ENCODE measurements around the gene EHBP1L1.
"Not testable (repeated sequence)": the region's sequence is repeated elsewhere in the genome, so short reads cannot be mapped to it uniquely, and the experiment has no call there.

EHBP1L1 gene

GRCh38 chr11:65562020-65562419 lies 13.8 kb upstream of the EHBP1L1 start:
- no peak overlapping the region for H3K4me3 ChIP-seq (ENCODE audit: insufficient read depth, low read depth, low read length)
- 92 to 94% methylated on average over 7 of the region's 7 CpGs for WGBS, 2 experiments
- H3K27me3 ChIP-seq (ENCODE audit: control insufficient read depth, insufficient read depth, low read length, poor library complexity, severe bottlenecking), result peaks cover 15% of the 10 kb centered on the region
- no peaks in the 10 kb centered on the region for H3K9me3 ChIP-seq (ENCODE audit: control insufficient read depth, low read length)
- no peak overlapping the region for H3K27ac ChIP-seq (ENCODE audit: insufficient read depth, low read depth, low read length, poor library complexity, severe bottlenecking)
- H3K36me3 ChIP-seq (ENCODE audit: control insufficient read depth, insufficient read depth, low read length), result no peaks in the 10 kb centered on the region
- peaks cover 30% of the 10 kb centered on the region for H3K4me1 ChIP-seq (ENCODE audit: control insufficient read depth, insufficient read depth, low read length)

GRCh38 chr11:65562788-65563187 lies 13.1 kb upstream of the EHBP1L1 start:
- no peak overlapping the region for H3K4me3 ChIP-seq (ENCODE audit: insufficient read depth, low read depth, low read length)
- H3K27me3 ChIP-seq (ENCODE audit: control insufficient read depth, insufficient read depth, low read length, poor library complexity, severe bottlenecking), result peaks cover 9% of the 10 kb centered on the region
- H3K9me3 ChIP-seq (ENCODE audit: control insufficient read depth, low read length), result no peaks in the 10 kb centered on the region
- no peak overlapping the region for H3K27ac ChIP-seq (ENCODE audit: insufficient read depth, low read depth, low read length, poor library complexity, severe bottlenecking)
- no peaks in the 10 kb centered on the region for H3K36me3 ChIP-seq (ENCODE audit: control insufficient read depth, insufficient read depth, low read length)
- 86 to 90% methylated on average over 8 to 9 of the region's 9 CpGs for WGBS, 2 experiments
- peaks cover 26% of the 10 kb centered on the region for H3K4me1 ChIP-seq (ENCODE audit: control insufficient read depth, insufficient read depth, low read length)

- 92 to 93% methylated on average over 4 of the region's 4 CpGs for WGBS, 2 experiments
- Histone ChIP-seq H3K9me3 (ENCODE audit: control insufficient read depth, low read length) (no peaks in the 10 kb centered on the region), H3K27ac (ENCODE audit: insufficient read depth, low read depth, low read length, poor library complexity, severe bottlenecking) (no peak overlapping the region)
These were observed 12.3 kb upstream of the EHBP1L1 start for GRCh38 chr11:65563601-65564000.

DNA sequence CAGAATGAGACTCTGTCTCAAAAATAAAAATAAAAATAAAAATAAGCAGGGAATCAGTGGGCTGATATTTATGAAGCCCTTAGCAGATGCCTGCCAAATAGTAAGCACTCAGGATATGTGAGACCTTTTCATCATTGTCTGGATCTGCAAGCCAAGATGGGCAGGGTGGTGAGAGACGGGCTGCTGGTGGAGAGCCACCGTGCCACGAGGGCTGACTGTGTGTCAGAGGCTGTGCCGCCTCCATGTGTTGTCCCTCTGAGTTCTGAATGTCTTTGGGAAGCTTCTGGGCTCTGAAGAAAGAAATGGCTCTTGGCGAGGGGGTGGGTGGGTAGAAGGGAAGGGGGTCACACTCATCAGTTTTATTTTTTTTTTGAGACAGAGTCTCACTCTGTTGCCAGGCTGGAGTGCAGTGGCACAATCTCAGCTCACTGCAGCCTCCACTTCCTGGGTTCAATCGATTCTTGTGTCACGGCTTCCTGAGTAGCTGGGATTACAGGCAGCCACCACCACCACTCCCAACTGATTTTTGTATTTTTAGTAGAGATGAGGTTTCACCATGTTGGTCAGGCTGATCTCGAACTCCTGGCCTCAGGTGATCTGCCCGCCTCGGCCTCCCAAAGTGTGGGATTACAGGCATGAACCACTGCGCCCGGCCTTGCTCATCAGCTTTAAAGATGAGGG lies 10.8 kb upstream of the EHBP1L1 start:
- H3K4me1 ChIP-seq (ENCODE audit: control insufficient read depth, insufficient read depth, low read length), result peaks cover 20% of the 10 kb centered on the region
- 89% methylated on average over 12 of the region's 12 CpGs for WGBS, 2 experiments
- not testable (repeated sequence) for H3K36me3 ChIP-seq (ENCODE audit: control insufficient read depth, insufficient read depth, low read length); H3K4me3 ChIP-seq (ENCODE audit: insufficient read depth, low read depth, low read length); H3K9me3 ChIP-seq (ENCODE audit: control insufficient read depth, low read length); H3K27ac ChIP-seq (ENCODE audit: insufficient read depth, low read depth, low read length, poor library complexity, severe bottlenecking); H3K27me3 ChIP-seq (ENCODE audit: control insufficient read depth, insufficient read depth, low read length, poor library complexity, severe bottlenecking)

More at GRCh38 chr11:65563601-65564000, 12.3 kb upstream of the EHBP1L1 start:
- H3K27me3 ChIP-seq (ENCODE audit: control insufficient read depth, insufficient read depth, low read length, poor library complexity, severe bottlenecking), result peaks cover 9% of the 10 kb centered on the region
- H3K4me1 ChIP-seq (ENCODE audit: control insufficient read depth, insufficient read depth, low read length), result peaks cover 26% of the 10 kb centered on the region
- H3K4me3 ChIP-seq (ENCODE audit: insufficient read depth, low read depth, low read length), result no peak overlapping the region
- H3K36me3 ChIP-seq (ENCODE audit: control insufficient read depth, insufficient read depth, low read length), result no peaks in the 10 kb centered on the region

GRCh38 chr11:65565624-65566453 lies 10.0 kb upstream of the EHBP1L1 start:
- Histone ChIP-seq H3K27ac (ENCODE audit: insufficient read depth, low read depth, low read length, poor library complexity, severe bottlenecking) (no peak overlapping the region), H3K4me1 (ENCODE audit: control insufficient read depth, insufficient read depth, low read length) (peaks cover 13% of the 10 kb centered on the region), H3K27me3 (ENCODE audit: control insufficient read depth, insufficient read depth, low read length, poor library complexity, severe bottlenecking) (no peaks in the 10 kb centered on the region), H3K36me3 (ENCODE audit: control insufficient read depth, insufficient read depth, low read length) (no peaks in the 10 kb centered on the region), H3K4me3 (ENCODE audit: insufficient read depth, low read depth, low read length) (no peak overlapping the region), H3K9me3 (ENCODE audit: control insufficient read depth, low read length) (no peaks in the 10 kb centered on the region)
- 89 to 95% methylated on average over 7 of the region's 7 CpGs for WGBS, 2 experiments

GRCh38 chr11:65569164-65569972 lies 6.5 kb upstream of the EHBP1L1 start:
- Histone ChIP-seq H3K9me3 (ENCODE audit: control insufficient read depth, low read length) (no peaks in the 10 kb centered on the region), H3K4me1 (ENCODE audit: control insufficient read depth, insufficient read depth, low read length) (peaks cover 29% of the 10 kb centered on the region), H3K27ac (ENCODE audit: insufficient read depth, low read depth, low read length, poor library complexity, severe bottlenecking) (peak overlapping the region; percentile 65), H3K4me3 (ENCODE audit: insufficient read depth, low read depth, low read length) (peak overlapping the region; percentile 82), H3K27me3 (ENCODE audit: control insufficient read depth, insufficient read depth, low read length, poor library complexity, severe bottlenecking) (peaks cover 13% of the 10 kb centered on the region), H3K36me3 (ENCODE audit: control insufficient read depth, insufficient read depth, low read length) (no peaks in the 10 kb centered on the region)
- WGBS, 2 experiments, result 20 to 23% methylated on average over 28 of the region's 28 CpGs

DNA sequence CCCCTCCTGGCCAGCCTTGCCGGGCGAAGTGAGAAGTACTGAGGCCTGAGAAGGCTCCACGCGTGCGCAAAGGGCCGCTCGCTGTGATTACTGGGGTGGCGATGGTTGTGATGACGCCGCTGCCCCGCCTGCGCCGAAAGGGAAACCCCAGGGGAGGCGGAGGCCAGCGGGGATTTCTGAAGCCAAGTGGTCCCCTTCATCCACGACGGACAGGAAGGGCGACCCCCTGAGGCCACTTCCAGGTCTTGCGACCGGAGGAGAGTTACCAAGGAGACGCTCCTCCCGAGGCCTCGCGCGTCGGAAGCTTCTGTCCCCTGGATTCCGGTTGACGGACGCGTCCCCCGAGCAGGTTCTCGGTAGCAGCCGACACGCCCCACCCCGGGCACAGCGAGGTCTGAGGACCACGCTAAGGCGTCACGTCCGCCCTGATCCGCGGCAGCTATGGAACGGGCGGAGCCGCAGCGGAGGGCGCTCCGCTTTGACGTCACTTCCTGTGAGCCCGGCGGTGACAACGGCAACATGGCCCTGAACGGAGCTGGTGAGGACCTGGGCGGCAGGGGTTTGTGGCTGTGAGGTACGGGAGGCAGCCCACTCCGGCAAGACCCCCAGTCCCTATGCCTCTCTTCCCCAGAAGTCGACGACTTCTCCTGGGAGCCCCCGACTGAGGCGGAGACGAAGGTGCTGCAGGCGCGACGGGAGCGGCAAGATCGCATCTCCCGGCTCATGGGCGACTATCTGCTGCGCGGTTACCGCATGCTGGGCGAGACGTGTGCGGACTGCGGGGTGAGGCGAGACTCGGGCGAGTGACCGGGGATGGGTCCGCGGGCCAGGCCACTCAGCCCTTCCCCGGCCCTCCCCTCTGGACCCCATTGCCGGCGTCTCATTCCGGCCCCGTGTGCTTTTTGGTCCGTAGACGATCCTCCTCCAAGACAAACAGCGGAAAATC lies 5.6 kb upstream of the EHBP1L1 start, which contains the start of gene ZNRD2:
ZNRD2 (plus strand) TSS at position 505 of the 946 bp plus-strand sequence; CDS start at position 520, 15 bp downstream.
- Histone ChIP-seq H3K36me3 (ENCODE audit: control insufficient read depth, insufficient read depth, low read length) (no peaks in the 10 kb centered on the region), H3K27ac (ENCODE audit: insufficient read depth, low read depth, low read length, poor library complexity, severe bottlenecking) (peak within 1 kb of the TSS; percentile 65)
- WGBS, 2 experiments, result 1% methylated on average over 89 of the region's 89 CpGs

GRCh38 chr11:65571420-65571819 lies 4.4 kb upstream of the EHBP1L1 start:
- Histone ChIP-seq H3K27ac (ENCODE audit: insufficient read depth, low read depth, low read length, poor library complexity, severe bottlenecking) (no peak overlapping the region), H3K9me3 (ENCODE audit: control insufficient read depth, low read length) (no peaks in the 10 kb centered on the region), H3K4me3 (ENCODE audit: insufficient read depth, low read depth, low read length) (peak overlapping the region; percentile 82)

More for the DNA sequence above, 5.6 kb upstream of the EHBP1L1 start, which contains the start of gene ZNRD2:
- Histone ChIP-seq H3K4me1 (ENCODE audit: control insufficient read depth, insufficient read depth, low read length) (peaks cover 29% of the 10 kb centered on the region), H3K9me3 (ENCODE audit: control insufficient read depth, low read length) (no peaks in the 10 kb centered on the region), H3K4me3 (ENCODE audit: insufficient read depth, low read depth, low read length) (peak within 1 kb of the TSS; percentile 82), H3K27me3 (ENCODE audit: control insufficient read depth, insufficient read depth, low read length, poor library complexity, severe bottlenecking) (peaks cover 22% of the 10 kb centered on the region)

GRCh38 chr11:65571940-65572339 lies 3.9 kb upstream of the EHBP1L1 start:
- Histone ChIP-seq H3K27ac (ENCODE audit: insufficient read depth, low read depth, low read length, poor library complexity, severe bottlenecking) (no peak overlapping the region), H3K4me3 (ENCODE audit: insufficient read depth, low read depth, low read length) (peak overlapping the region; percentile 52), H3K27me3 (ENCODE audit: control insufficient read depth, insufficient read depth, low read length, poor library complexity, severe bottlenecking) (peaks cover 39% of the 10 kb centered on the region), H3K9me3 (ENCODE audit: control insufficient read depth, low read length) (no peaks in the 10 kb centered on the region), H3K36me3 (ENCODE audit: control insufficient read depth, insufficient read depth, low read length) (no peaks in the 10 kb centered on the region), H3K4me1 (ENCODE audit: control insufficient read depth, insufficient read depth, low read length) (peaks cover 29% of the 10 kb centered on the region)
- WGBS, 2 experiments, result 4% methylated on average over 11 of the region's 11 CpGs

More at GRCh38 chr11:65571420-65571819, 4.4 kb upstream of the EHBP1L1 start:
- H3K4me1 ChIP-seq (ENCODE audit: control insufficient read depth, insufficient read depth, low read length), result peaks cover 29% of the 10 kb centered on the region
- 87 to 88% methylated on average over 9 of the region's 9 CpGs for WGBS, 2 experiments
- H3K36me3 ChIP-seq (ENCODE audit: control insufficient read depth, insufficient read depth, low read length), result no peaks in the 10 kb centered on the region
- H3K27me3 ChIP-seq (ENCODE audit: control insufficient read depth, insufficient read depth, low read length, poor library complexity, severe bottlenecking), result peaks cover 34% of the 10 kb centered on the region
